ENCODE results near the gene UBR3. TPM values are rescaled to one million over a fixed set of nuclear protein-coding genes. Genes with fewer than 3 reads are reported as not detected.

The UBR3 gene
- total RNA-seq, 1 experiment from 2014 or later = 21.9 TPM

DNA sequence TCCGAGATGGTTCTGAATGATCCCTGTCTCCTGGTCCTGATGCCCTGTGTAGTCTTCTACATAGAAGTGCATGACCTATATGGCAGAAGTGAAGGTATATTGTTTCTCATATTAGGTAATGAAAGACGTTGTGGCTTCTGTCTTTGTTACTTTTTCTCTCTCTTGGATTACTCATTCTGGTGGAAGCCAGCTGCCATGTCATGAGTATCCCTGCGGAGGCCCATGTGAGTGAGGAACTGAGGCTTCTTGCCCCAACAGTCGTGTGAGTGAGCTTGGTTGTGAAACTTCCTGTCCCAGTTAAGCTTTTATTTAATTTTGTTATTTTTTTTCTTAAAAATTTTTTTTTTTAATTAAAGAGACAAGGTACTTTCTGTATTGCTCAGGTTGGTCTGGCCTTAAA is 134.7 kb downstream of the UBR3 start:
- intact Hi-C loops (cut with micrococcal nuclease; ENCODE audit: unreplicated experiment) = no loop called here
- no peak overlapping the region for H3K4me2 ChIP-seq
- ChIA-PET POLR2A (ENCODE audit: unreplicated experiment) (no interaction called here), CTCF (no interaction called here)
- BruUV-seq (replicated peaks) = no TSS peak
- no peaks in the 10 kb centered on the region for H3K9me2 ChIP-seq (ENCODE audit: insufficient read depth)
- H3K4me3 ChIP-seq = no peak overlapping the region
- DNase-seq = no peak
- H3K4me1 ChIP-seq (replicated peaks; ENCODE audit: insufficient read depth) = no peaks in the 10 kb centered on the region
- H3K79me2 ChIP-seq (ENCODE audit: low read depth) = no peaks in the 10 kb centered on the region
- no peaks in the 10 kb centered on the region for H4K20me1 ChIP-seq (ENCODE audit: insufficient read depth)
- no peak overlapping the region for H3K27ac ChIP-seq
- no peak overlapping the region for H2AFZ ChIP-seq
- TF ChIP-seq CTCF (conservative IDR thresholded peaks at IDR 0.05) (no peak), EZH2 (IDR thresholded peaks at IDR 0.05; ENCODE audit: low read depth) (no peak)
- no peaks in the 10 kb centered on the region for H3F3A ChIP-seq (ENCODE audit: insufficient read depth, low read depth)
- H3K27me3 ChIP-seq (ENCODE audit: insufficient read depth, low read depth) = no peaks in the 10 kb centered on the region
- no peaks in the 10 kb centered on the region for H3K9me3 ChIP-seq (ENCODE audit: insufficient read depth, low read depth)
- H3K36me3 ChIP-seq (ENCODE audit: low read depth) = no peaks in the 10 kb centered on the region

DNA sequence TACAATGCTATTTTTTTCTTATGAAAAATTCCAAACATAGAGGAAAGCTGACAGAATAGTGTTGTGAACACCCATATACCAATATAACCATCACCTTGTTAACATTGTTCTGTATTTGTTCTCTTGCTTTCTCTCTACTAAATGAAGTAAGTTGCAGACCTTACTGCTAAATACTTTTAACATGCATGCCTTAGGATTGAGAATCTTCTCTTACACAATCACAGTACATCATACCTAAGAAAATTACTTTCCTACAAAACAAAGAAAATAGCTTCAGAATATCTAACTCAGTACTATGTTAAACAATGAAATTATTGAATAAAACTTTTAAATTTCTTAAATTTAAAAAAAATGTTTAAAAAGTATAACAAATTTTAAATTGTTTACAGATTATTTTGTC is 136.5 kb downstream of the UBR3 start:
- no peaks in the 10 kb centered on the region for H3K79me2 ChIP-seq (ENCODE audit: low read depth)
- no peak overlapping the region for H3K4me3 ChIP-seq
- H4K20me1 ChIP-seq (ENCODE audit: insufficient read depth) = no peaks in the 10 kb centered on the region
- H3K27me3 ChIP-seq (ENCODE audit: insufficient read depth, low read depth) = no peaks in the 10 kb centered on the region
- H3K4me1 ChIP-seq (replicated peaks; ENCODE audit: insufficient read depth) = no peaks in the 10 kb centered on the region
- no peaks in the 10 kb centered on the region for H3K9me3 ChIP-seq (ENCODE audit: insufficient read depth, low read depth)
- ChIA-PET POLR2A (ENCODE audit: unreplicated experiment) (no interaction called here), CTCF (no interaction called here)
- no peak overlapping the region for H3K4me2 ChIP-seq
- BruUV-seq (replicated peaks) = no TSS peak
- no peaks in the 10 kb centered on the region for H3K9me2 ChIP-seq (ENCODE audit: insufficient read depth)
- DNase-seq = no peak
- H3K36me3 ChIP-seq (ENCODE audit: low read depth) = no peaks in the 10 kb centered on the region
- no peaks in the 10 kb centered on the region for H3F3A ChIP-seq (ENCODE audit: insufficient read depth, low read depth)
- no peak overlapping the region for H2AFZ ChIP-seq
- intact Hi-C loops (cut with micrococcal nuclease; ENCODE audit: unreplicated experiment) = no loop called here
- TF ChIP-seq CTCF (conservative IDR thresholded peaks at IDR 0.05) = no peak
- no peak for TF ChIP-seq EZH2 (IDR thresholded peaks at IDR 0.05; ENCODE audit: low read depth)
- no peak overlapping the region for H3K27ac ChIP-seq

GRCh38 chr2:169964740-169965139 is 137.5 kb downstream of the UBR3 start:
- no TSS peak for BruUV-seq (replicated peaks)

More at GRCh38 chr2:169964740-169965139, 137.5 kb downstream of the UBR3 start:
- DNase-seq = no peak
- Histone ChIP-seq H3F3A (ENCODE audit: insufficient read depth, low read depth) (no peaks in the 10 kb centered on the region), H3K4me1 (replicated peaks; ENCODE audit: insufficient read depth) (no peaks in the 10 kb centered on the region), H3K4me2 (no peak overlapping the region), H3K9me3 (ENCODE audit: insufficient read depth, low read depth) (no peaks in the 10 kb centered on the region), H2AFZ (no peak overlapping the region), H3K36me3 (ENCODE audit: low read depth) (no peaks in the 10 kb centered on the region), H3K9me2 (ENCODE audit: insufficient read depth) (no peaks in the 10 kb centered on the region), H4K20me1 (ENCODE audit: insufficient read depth) (no peaks in the 10 kb centered on the region), H3K27ac (no peak overlapping the region), H3K79me2 (ENCODE audit: low read depth) (no peaks in the 10 kb centered on the region), H3K27me3 (ENCODE audit: insufficient read depth, low read depth) (no peaks in the 10 kb centered on the region), H3K4me3 (no peak overlapping the region)
- intact Hi-C loops (cut with micrococcal nuclease; ENCODE audit: unreplicated experiment) = no loop called here
- POLR2A ChIA-PET (ENCODE audit: unreplicated experiment) = no interaction called here
- CTCF ChIA-PET = no interaction called here
- TF ChIP-seq CTCF (conservative IDR thresholded peaks at IDR 0.05) (no peak), EZH2 (IDR thresholded peaks at IDR 0.05; ENCODE audit: low read depth) (no peak)
